ENCODE measurements around the gene PLPPR5.

DNA sequence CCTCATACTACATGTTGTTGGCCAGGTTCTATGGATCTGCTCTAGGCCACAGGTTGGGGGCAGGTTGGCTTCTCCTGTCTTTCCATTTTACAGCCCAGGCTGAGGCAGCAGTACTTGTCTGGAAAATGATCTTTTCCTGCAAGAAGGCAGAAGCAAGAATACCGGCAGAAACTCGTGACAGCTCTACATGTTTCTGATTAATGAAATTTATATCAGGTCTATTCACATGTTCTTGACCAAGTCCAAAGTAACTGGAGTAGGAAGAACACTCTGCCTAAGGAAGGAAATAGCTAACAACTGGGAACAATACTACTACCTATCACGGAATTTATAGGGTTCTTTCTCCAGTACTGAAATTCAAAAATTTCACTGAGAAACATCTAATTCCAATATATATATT is 98.3 kb downstream of the PLPPR5 start:
- TF ChIP-seq CTCF (IDR thresholded peaks at IDR 0.05) (no peak), EP300 (IDR thresholded peaks at IDR 0.05) (no peak), POLR2A (IDR thresholded peaks at IDR 0.05) (no peak), POLR2AphosphoS5 (IDR thresholded peaks at IDR 0.05) (no peak)

Measured in suprapubic skin (tissue), 4 donors.